K562 (cell line): ENCODE measurements around the gene NUDT1. TPM values are rescaled to one million over a fixed set of nuclear protein-coding genes. Genes with fewer than 3 reads are reported as not detected.

Experiments
- BCL6 ChIP-seq: fragments of 250-450 bp; sonication (Bioruptor Pico); IDR thresholded peaks from 2 replicates; pipeline ENCODE4 v1.4.0; 2020
- BRCA1 ChIP-seq, 2 experiments: fragments of 450-650 bp in 1 of 2; sonication (generic) in 1 of 2; formaldehyde crosslinking in 1 of 2; IDR thresholded peaks; 2 replicates each; pipeline versions ENCODE4 v1.5.0 to v1.6.1; 2017 to 2020; ENCODE audit warnings: mild to moderate bottlenecking in 1 of 2, missing genetic modification reagents in 1 of 2
- CBX1 ChIP-seq: sonication (generic); IDR thresholded peaks from 2 replicates; pipeline ENCODE4 v1.6.1; 2016; ENCODE audit warnings: antibody characterized with exemption, low read depth, mild to moderate bottlenecking
- CREM ChIP-seq: IDR thresholded peaks from 2 replicates; pipeline ENCODE4 v1.6.1; 2014; ENCODE audit warnings: antibody characterized with exemption, low read depth
- E2F3 ChIP-seq: fragments of 250-450 bp; sonication (Bioruptor Pico); IDR thresholded peaks from 2 replicates; pipeline ENCODE4 v1.4.0; 2020; ENCODE audit warnings: mild to moderate bottlenecking
- ELF4 ChIP-seq: fragments of 450-650 bp; formaldehyde crosslinking; IDR thresholded peaks from 2 replicates; pipeline ENCODE4 v1.4.0; 2022; ENCODE audit warnings: missing genetic modification characterization
- HNRNPK ChIP-seq: fragments of 200-400 bp; formaldehyde crosslinking; IDR thresholded peaks from one replicate; pipeline ENCODE4 v1.6.1; 2018; ENCODE audit warnings: mild to moderate bottlenecking, low read depth, low read length; ENCODE audit not compliant: poor library complexity, severe bottlenecking
- RBM39 ChIP-seq: fragments of 200-400 bp; formaldehyde crosslinking; optimal IDR thresholded peaks from 2 replicates; pipeline ENCODE3; 2018; ENCODE audit warnings: low read depth, low read length
- SAP30 ChIP-seq: fragments of 200-600 bp; sonication (generic); IDR thresholded peaks from 2 replicates; pipeline ENCODE4 v1.6.1; 2012; ENCODE audit warnings: borderline replicate concordance, low read depth, mild to moderate bottlenecking, moderate library complexity, low read length, control low read depth, inconsistent platforms; ENCODE audit not compliant: insufficient read depth, poor library complexity, severe bottlenecking
- SREBF2 ChIP-seq: sonication (generic); formaldehyde crosslinking; IDR thresholded peaks from 2 replicates; pipeline ENCODE4 v1.4.0; 2020; ENCODE audit warnings: mild to moderate bottlenecking, missing genetic modification reagents
- TAF15 ChIP-seq: fragments of 200-400 bp; formaldehyde crosslinking; IDR thresholded peaks from 2 replicates; pipeline ENCODE4 v1.6.1; 2017; ENCODE audit warnings: mild to moderate bottlenecking, low read depth, low read length, moderate library complexity
- TEAD2 ChIP-seq: fragments of 450-650 bp; IDR thresholded peaks from 2 replicates; pipeline ENCODE4 v1.6.1; 2016; ENCODE audit warnings: missing genetic modification characterization, control low read depth, missing compliant biosample characterization
- ZBTB49 ChIP-seq: sonication (generic); formaldehyde crosslinking; IDR thresholded peaks from 2 replicates; pipeline ENCODE4 v1.8.0; 2022; ENCODE audit warnings: missing genetic modification reagents, mild to moderate bottlenecking, borderline replicate concordance
- ZNF282 ChIP-seq: sonication (generic); formaldehyde crosslinking; IDR thresholded peaks from 2 replicates; pipeline ENCODE4 v1.8.1; 2023; ENCODE audit warnings: missing genetic modification reagents
- ZNF512 ChIP-seq: IDR thresholded peaks from 2 replicates; pipeline ENCODE4 v1.6.1; 2016; ENCODE audit warnings: missing genetic modification characterization, missing compliant biosample characterization
- ZNF717 ChIP-seq: fragments of 250-450 bp; sonication (Bioruptor Pico); IDR thresholded peaks from 2 replicates; pipeline ENCODE4 v1.5.0; 2021
- ZNF766 ChIP-seq: fragments of 200-800 bp; sonication (Bioruptor generic); conservative IDR thresholded peaks from 2 replicates; pipeline ENCODE4 v1.6.1; 2016; ENCODE audit warnings: missing genetic modification characterization, missing compliant biosample characterization
- polyA plus RNA-seq, 8 experiments: library from polyadenylated mRNA; depleted of rRNA in 4 of 8; stranded (reverse) in 5 of 8; unstranded in 3 of 8; fragments of >200 nt; fragmentation: Nextera tagmentation in 2 of 8; fragmentation: Illumina TruSeq in 1 of 8; extraction: Ambion mirVana in 2 of 8; extraction: Trizol in 1 of 8; gene quantifications; 2 replicates each; pipeline versions ENCODE4 v1.2.1 to v1.2.3, GENCODE V29; 2011 to 2014; ENCODE audit warnings: inconsistent platforms in 1 of 8, missing spikeins in 1 of 8
- total RNA-seq, 7 experiments: library from RNA; depleted of rRNA in 6 of 7; stranded (reverse); fragments of >200 nt in 6 of 7; fragmentation: Illumina TruSeq in 2 of 7; extraction: Trizol in 2 of 7; gene quantifications; 2 replicates each; pipeline versions ENCODE4 v1.2.1 to v1.2.3, GENCODE V29; 2011 to 2021; ENCODE audit warnings: low replicate concordance in 1 of 7

Gene NUDT1
- total and polyA plus RNA-seq, 9 of the 15 experiments (the other 6 are each of a cell fraction or from before 2014, with no cell fraction given): 5.3 to 73.3 (median 29.6) TPM

- peak; percentile 90 for TF ChIP-seq E2F3 (CRISPR knock-in tag)
- no peak for TF ChIP-seq TAF15
- peak; percentile 76 for TF ChIP-seq SAP30
- TF ChIP-seq SREBF2: no peak
- no peak for TF ChIP-seq ZNF717 (CRISPR knock-in tag)
- TF ChIP-seq BCL6 (CRISPR knock-in tag): no peak
- TF ChIP-seq CREM: peak; percentile 84
- TF ChIP-seq ELF4: 0 out of 2 replicates have a peak, but pooled peaks have one; percentile 60
- TF ChIP-seq BRCA1 (IDR thresholded peaks at IDR 0.05): no peak
- TF ChIP-seq BRCA1 (CRISPR knock-in tag; IDR thresholded peaks at IDR 0.05): no peak
- TF ChIP-seq ZNF766 (CRISPR knock-in tag): 0 out of 2 replicates have a peak, but pooled peaks have one; percentile 46
- TF ChIP-seq ZNF512: no peak
- TF ChIP-seq ZBTB49 (CRISPR knock-in tag): no peak
- no peak for TF ChIP-seq HNRNPK
- no peak for TF ChIP-seq TEAD2
- TF ChIP-seq RBM39: no peak
- no peak for TF ChIP-seq ZNF282 (CRISPR knock-in tag)
- peak; percentile 76; the same call in 1 of the 2 replicates for TF ChIP-seq CBX1
Observed at GRCh38 chr7:2241580-2242540, at the start of gene NUDT1, which contains the start of gene MRM2 (continued).
